Globus pallidus (tissue), 1 donor: ENCODE results near the gene MBNL1.

Source experiments
- DNase-seq: peaks from one replicate; pipeline ENCODE4 v3.0.0-alpha.2; 2015; ENCODE audit warnings: low spot score

The MBNL1 gene

DNA sequence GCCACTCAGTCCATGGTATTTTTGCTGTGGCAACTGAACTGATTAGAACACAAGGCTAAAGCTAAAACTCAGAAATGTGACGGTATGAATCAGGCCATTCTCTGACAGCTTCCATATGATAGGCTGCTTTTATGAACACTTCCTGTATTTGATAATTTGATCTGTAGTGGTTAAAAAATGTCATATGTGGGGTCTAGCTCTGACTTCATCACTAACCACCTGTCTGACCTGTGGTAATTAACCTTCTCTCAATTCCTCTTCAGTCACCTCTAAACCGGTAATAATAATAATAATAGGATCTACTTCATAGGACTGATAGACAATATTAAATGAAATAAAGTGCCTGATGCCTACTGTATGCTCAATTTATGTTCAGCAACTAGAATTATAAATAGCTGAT is 223.2 kb downstream of the MBNL1 start:
- no peak for DNase-seq

GRCh38 chr3:152496286-152496685 is 227.6 kb downstream of the MBNL1 start:
- no peak for DNase-seq

GRCh38 chr3:152496716-152497115 is 228.0 kb downstream of the MBNL1 start:
- DNase-seq: no peak

DNA sequence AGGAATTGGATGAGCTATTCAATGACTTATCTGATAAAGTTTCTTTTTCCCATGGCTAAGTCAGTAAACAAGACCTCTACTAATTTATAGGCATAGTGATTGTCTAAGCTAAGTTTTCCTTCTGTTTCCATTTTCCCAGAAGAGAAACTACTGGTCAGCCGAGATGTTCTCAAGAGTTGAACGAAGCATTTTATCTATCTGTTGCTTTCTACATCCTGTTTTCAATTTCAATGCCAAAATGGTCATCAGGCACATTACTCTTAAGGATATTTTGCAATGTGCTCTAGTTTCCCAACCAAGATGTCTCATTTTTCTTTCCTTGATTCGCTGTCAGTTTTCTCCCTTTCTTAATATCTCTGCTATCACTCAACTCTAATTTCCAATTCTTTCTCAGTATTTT is 228.7 kb downstream of the MBNL1 start:
- no peak for DNase-seq

DNA sequence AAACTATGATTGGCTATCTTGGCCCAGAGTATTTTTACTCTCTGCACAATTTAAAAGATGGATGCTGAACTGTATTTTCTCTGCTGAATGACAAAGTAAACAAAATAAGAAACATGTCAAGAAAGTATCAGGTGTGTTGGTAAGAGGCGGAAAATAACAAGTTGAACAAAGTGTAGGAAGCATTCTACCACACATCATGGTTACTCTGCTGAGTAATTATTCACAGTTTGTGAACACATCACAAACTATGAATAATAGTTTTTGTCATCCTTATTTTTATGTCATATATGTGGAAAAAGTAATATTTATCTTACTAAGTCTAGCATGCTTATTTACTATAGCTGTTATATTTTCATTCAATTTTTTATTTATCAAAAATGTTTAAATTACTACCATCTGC is 229.2 kb downstream of the MBNL1 start:
- no peak for DNase-seq

GRCh38 chr3:152499791-152500385 is 231.2 kb downstream of the MBNL1 start:
- DNase-seq: no peak

GRCh38 chr3:152505926-152506325 is 237.2 kb downstream of the MBNL1 start:
- no peak for DNase-seq

DNA sequence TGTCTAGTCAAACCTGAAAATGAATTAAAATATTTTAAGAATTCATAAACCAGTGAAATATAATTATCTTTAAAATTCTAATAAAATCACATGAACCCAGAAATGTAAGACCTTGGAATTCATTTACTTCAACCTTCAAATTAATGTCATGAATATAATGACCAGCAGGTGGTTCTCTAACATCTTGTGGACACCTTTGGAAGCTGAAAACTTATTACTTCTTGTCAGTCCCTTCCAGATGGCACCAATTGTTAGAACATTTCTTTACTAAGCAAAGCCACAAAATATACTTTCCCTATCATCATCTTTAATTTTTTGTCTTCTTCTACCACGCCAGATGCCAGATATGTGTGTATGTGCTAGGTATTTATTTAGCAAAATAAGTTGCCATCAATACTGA is 240.0 kb downstream of the MBNL1 start:
- peak; percentile 7 for DNase-seq

GRCh38 chr3:152511904-152512303 is 243.2 kb downstream of the MBNL1 start:
- DNase-seq: no peak

DNA sequence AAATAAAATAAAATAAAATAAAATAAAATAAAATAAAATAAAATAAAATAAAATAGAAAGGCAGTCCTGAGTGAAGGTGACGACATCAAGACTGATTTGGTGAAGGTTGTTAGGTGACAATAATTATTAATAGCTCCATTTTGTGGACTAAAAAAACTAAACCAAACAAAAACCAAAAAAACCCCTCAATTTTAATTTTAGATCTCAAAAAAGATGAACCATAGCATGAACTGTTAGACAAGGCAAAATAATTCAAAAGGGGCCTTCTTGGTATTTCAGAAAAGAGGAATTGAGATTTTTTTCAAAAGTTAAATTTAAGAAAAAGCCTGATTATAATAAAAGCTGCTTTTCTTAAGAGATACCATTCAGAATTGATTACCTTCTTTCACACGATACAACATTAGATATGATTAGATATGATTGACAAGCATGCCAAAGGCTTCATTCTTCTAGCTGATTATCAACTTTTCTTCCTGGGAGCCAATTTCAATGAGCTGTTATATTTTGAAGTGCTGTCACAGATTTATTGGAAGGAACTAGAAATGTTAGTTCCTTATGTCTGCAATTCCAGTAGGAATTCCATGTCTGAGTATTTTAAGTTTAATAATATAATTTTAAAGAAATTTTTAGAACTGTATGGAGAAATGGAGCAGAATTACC is 244.7 kb downstream of the MBNL1 start:
- DNase-seq: no peak
